ENCODE results near the gene CAST. TPM values are rescaled to one million over a fixed set of nuclear protein-coding genes. Genes with fewer than 3 reads are reported as not detected.

CAST gene
- total and polyA plus RNA-seq, 2 donors from 2014 or later, result 83.2 to 282 TPM

GRCh38 chr5:96660971-96661854 lies 963 bp upstream of the CAST start:
- FAIRE-seq (no peak), DNase-seq (peak in 3 of 5 donors; percentile 37 to 68 (median 57))
- no peak for TF ChIP-seq CTCF (IDR thresholded peaks at IDR 0.05; ENCODE audit: borderline replicate concordance, extremely low read depth, insufficient read depth)
- Histone ChIP-seq H3K27me3 (ENCODE audit: control insufficient read depth, insufficient read depth, low read length) (no peaks in the 10 kb centered on the region), H3K4me3 (ENCODE audit: low read length in 3 of 3) (peak overlapping the region; percentile 78 to 92 (median 88)), H3K9me3 (ENCODE audit: control insufficient read depth in 2 of 3, insufficient read depth in 1 of 3, low read length in 3 of 3) (no peaks in the 10 kb centered on the region), H3K36me3 (ENCODE audit: control insufficient read depth in 2 of 3, insufficient read depth in 3 of 3, low read length in 3 of 3) (no peaks in the 10 kb centered on the region), H3K9ac (ENCODE audit: low read length in 3 of 3) (peak overlapping the region; percentile 35 to 74 (median 59)), H3K27ac (ENCODE audit: low read depth in 2 of 2, low read length in 2 of 2) (peak overlapping the region; percentile 93 to 94), H3K4me1 (ENCODE audit: control insufficient read depth in 2 of 3, insufficient read depth in 2 of 3, low read depth in 1 of 3, low read length in 3 of 3) (peaks cover 0 to 4% (median 4%) of the 10 kb centered on the region in 3 donors)
- intact Hi-C loops (cut with DNase I), result no loop called here

GRCh38 chr5:96662725-96663518 lies 746 bp downstream of the CAST start:
- peak overlapping the region; percentile 35 to 83 (median 81) for H3K9ac ChIP-seq (ENCODE audit: low read length in 3 of 3)
- TF ChIP-seq CTCF (IDR thresholded peaks at IDR 0.05; ENCODE audit: borderline replicate concordance, extremely low read depth, insufficient read depth), result no peak
- H3K9me3 ChIP-seq (ENCODE audit: control insufficient read depth in 2 of 3, insufficient read depth in 1 of 3, low read length in 3 of 3), result no peaks in the 10 kb centered on the region
- intact Hi-C loops (cut with DNase I), result no loop called here
- H3K27me3 ChIP-seq (ENCODE audit: control insufficient read depth, insufficient read depth, low read length), result no peaks in the 10 kb centered on the region
- H3K36me3 ChIP-seq (ENCODE audit: control insufficient read depth in 2 of 3, insufficient read depth in 3 of 3, low read length in 3 of 3), result no peaks in the 10 kb centered on the region
- H3K27ac ChIP-seq (ENCODE audit: low read depth in 2 of 2, low read length in 2 of 2), result peak overlapping the region; percentile 93 to 94
- DNase-seq (peak; percentile 88 to 97 (median 92)), FAIRE-seq (no peak)
- H3K4me3 ChIP-seq (ENCODE audit: low read length in 3 of 3), result peak overlapping the region; percentile 86 to 92 (median 88)
- H3K4me1 ChIP-seq (ENCODE audit: control insufficient read depth in 2 of 3, insufficient read depth in 2 of 3, low read depth in 1 of 3, low read length in 3 of 3), result peaks cover 0 to 4% (median 3%) of the 10 kb centered on the region in 3 donors

- intact Hi-C loops (cut with DNase I), result no loop called here
- H3K9me3 ChIP-seq (ENCODE audit: control insufficient read depth in 2 of 3, insufficient read depth in 1 of 3, low read length in 3 of 3), result no peaks in the 10 kb centered on the region
- H3K4me1 ChIP-seq (ENCODE audit: control insufficient read depth in 2 of 3, insufficient read depth in 2 of 3, low read depth in 1 of 3, low read length in 3 of 3), result peaks cover 0 to 4% (median 3%) of the 10 kb centered on the region in 3 donors
- H3K4me3 ChIP-seq (ENCODE audit: low read length in 3 of 3), result peak overlapping the region; percentile 71 to 92 (median 88)
- peak overlapping the region in 2 of 3 donors; percentile 52 to 83 for H3K9ac ChIP-seq (ENCODE audit: low read length in 3 of 3)
- no peaks in the 10 kb centered on the region for H3K27me3 ChIP-seq (ENCODE audit: control insufficient read depth, insufficient read depth, low read length)
- no peaks in the 10 kb centered on the region for H3K36me3 ChIP-seq (ENCODE audit: control insufficient read depth in 2 of 3, insufficient read depth in 3 of 3, low read length in 3 of 3)
- peak overlapping the region; percentile 93 to 94 for H3K27ac ChIP-seq (ENCODE audit: low read depth in 2 of 2, low read length in 2 of 2)
- TF ChIP-seq CTCF (IDR thresholded peaks at IDR 0.05; ENCODE audit: borderline replicate concordance, extremely low read depth, insufficient read depth), result no peak
- FAIRE-seq, result no peak
- no peak for DNase-seq
Observed at GRCh38 chr5:96663608-96664007, 1.4 kb downstream of the CAST start.
